LNCAP (cell line): Measurements from ENCODE around the gene NDUFAF8.

Experiments
- TF ChIP-seq, protein P1 (sequence below): fragments of 450-650 bp; IDR thresholded peaks from 2 replicates; pipeline ENCODE4 v1.5.1; 2017; ENCODE audit warnings: mild to moderate bottlenecking

NDUFAF8 gene

GRCh38 chr17:81273698-81274470, 34.8 kb downstream of the NDUFAF8 start:
- TF ChIP-seq, protein P1, sequence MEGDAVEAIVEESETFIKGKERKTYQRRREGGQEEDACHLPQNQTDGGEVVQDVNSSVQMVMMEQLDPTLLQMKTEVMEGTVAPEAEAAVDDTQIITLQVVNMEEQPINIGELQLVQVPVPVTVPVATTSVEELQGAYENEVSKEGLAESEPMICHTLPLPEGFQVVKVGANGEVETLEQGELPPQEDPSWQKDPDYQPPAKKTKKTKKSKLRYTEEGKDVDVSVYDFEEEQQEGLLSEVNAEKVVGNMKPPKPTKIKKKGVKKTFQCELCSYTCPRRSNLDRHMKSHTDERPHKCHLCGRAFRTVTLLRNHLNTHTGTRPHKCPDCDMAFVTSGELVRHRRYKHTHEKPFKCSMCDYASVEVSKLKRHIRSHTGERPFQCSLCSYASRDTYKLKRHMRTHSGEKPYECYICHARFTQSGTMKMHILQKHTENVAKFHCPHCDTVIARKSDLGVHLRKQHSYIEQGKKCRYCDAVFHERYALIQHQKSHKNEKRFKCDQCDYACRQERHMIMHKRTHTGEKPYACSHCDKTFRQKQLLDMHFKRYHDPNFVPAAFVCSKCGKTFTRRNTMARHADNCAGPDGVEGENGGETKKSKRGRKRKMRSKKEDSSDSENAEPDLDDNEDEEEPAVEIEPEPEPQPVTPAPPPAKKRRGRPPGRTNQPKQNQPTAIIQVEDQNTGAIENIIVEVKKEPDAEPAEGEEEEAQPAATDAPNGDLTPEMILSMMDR, result no peak

DNA sequence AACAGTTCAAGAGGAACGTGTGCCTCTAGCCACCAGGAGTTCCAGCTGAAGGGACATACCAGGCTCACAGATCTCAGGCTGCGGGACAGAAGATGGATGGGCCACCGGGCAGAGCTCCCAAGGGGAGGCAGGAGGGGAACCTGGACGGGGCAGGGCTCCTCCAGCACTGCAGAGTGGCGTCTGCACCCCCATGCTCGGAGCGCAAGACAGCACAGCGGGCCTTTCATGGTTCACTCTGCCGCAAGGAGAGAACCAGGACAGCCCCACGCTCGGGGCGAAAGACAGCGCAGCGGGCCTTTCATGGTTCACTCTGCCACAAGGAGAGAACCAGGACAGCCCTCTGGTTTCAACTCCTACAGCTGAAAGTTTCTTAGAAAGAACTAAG, 35.3 kb downstream of the NDUFAF8 start:
- TF ChIP-seq, protein P1, result no peak

DNA sequence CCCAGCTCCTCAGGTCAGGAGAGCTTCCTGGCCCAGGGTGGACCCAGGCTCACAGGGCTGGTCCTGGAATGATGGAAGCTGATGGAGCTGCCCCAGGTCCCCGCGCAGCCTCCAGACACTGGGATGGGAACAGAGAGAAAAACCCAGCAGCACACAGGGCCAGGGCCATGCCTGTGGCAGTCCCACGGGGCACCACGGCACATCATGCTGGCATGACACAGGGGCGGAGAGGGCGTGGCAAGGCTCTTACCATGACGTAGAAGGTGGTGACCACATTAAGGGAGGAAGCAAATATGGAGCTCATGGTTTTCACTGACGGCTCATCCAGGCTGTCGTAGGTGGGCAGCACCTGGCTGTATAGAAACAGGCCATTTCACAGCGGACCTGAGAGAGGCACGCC, 37.7 kb downstream of the NDUFAF8 start:
- TF ChIP-seq, protein P1, result no peak

DNA sequence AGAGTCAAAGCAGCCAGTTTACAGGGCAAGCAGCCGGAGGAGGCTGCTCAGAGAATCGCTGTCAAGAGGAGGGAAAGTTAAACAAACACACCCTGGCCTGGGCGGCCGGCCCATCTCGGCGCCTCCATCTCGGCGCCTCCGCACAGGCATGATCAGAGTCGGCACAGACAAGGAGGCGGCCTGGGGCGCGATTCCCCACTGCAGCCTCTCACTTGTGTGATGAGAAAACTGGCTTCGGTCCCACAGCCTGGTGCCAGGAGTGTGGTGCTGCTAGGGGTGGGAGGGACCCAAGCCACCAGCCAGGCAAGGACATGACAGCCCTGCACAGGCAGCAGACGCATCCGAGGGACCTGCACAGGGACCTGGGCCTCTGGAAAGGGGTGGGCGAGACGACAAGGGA, 38.3 kb downstream of the NDUFAF8 start:
- TF ChIP-seq, protein P1, result no peak

DNA sequence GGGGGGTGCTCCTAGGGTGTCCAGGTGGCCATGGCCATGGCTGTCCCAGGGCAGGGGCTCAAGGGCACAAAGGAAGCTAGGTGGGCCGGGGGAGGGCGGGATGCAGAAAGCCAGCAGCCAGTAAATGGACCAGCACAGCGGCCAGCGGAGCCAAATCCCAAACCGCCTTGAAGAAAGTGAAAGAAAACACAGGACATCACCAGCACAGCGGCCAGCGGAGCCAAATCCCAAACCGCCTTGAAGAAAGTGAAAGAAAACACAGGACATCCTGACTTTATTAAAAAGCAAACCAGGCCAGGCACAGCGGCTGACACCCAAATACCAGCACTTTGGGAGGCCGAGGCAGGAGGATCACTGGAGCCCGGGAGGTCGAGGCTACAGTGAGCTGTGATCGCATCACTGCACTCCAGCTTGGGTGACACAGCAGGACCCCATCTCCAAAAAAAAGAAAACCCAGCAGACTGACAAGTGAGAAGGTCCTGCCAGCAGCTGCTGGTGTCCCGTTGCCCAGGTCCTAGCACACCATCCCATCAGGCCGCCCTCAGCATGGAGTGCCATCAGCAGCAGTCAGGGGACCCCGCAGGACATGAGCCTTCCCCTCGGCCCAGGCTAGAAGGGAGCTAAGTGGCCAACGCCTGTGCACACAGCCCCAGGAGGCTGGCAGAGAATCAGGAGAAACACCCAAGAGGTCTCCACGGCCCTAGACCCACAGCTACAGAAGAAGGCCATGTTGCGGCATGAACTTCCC, 39.0 kb downstream of the NDUFAF8 start:
- TF ChIP-seq, protein P1, result no peak

DNA sequence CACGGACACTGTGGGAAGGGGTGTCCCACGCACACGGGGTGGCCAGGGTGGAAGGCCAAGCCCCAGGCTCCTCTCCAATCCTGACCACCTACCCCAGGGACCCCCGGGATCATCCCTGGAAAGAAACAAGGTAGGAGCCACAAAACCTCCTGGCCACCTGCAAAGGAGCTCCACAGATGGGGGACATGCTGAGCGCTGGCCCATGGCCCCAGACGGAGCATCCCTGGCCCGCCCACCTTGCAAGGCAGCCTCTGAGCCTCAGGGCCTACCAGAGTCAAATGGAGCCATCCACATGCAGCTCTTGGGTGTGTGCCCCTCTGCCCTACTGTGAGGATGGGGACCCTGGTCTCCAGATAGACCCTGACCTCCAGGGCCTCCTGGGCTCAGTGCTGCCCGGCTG, 39.7 kb downstream of the NDUFAF8 start:
- TF ChIP-seq, protein P1, result no peak

- TF ChIP-seq, protein P1, result no peak
Measured at GRCh38 chr17:81279278-81280275, 40.5 kb downstream of the NDUFAF8 start.
